GM23338 (cell line): ENCODE data around the gene ACOX3. TPM values are rescaled to one million over a fixed set of nuclear protein-coding genes. Genes with fewer than 3 reads are reported as not detected.

Experiments
- ATAC-seq: fragments of 200-7000 bp; cut with Tn5 transposase; 3 replicates; pipeline ENCODE4 v1.9.1; 2020
- DNase-seq: peaks from one replicate; pipeline ENCODE4 v3.0.0-alpha.2; 2015; ENCODE audit warnings: low spot score
- H2AFZ ChIP-seq: fragments of 200-600 bp; sonication (generic); 2 replicates; pipeline ENCODE4 v1.8.0; 2016; ENCODE audit warnings: antibody characterized with exemption, mild to moderate bottlenecking, moderate library complexity
- H3F3A ChIP-seq: fragments of 200-600 bp; sonication (generic); replicated peaks from 2 replicates; pipeline ENCODE4 v1.8.0; 2017; ENCODE audit warnings: antibody characterized with exemption, mixed run types, low read depth
- H3K27ac ChIP-seq: fragments of 200-600 bp; sonication (generic); 2 replicates; pipeline ENCODE4 v1.6.1; 2016; ENCODE audit warnings: low read depth
- H3K27me3 ChIP-seq: fragments of 200-600 bp; sonication (generic); 2 replicates; pipeline ENCODE4 v1.8.0; 2016; ENCODE audit warnings: mild to moderate bottlenecking, mixed run types, moderate library complexity; ENCODE audit not compliant: insufficient read depth
- H3K36me3 ChIP-seq: fragments of 200-600 bp; sonication (generic); 2 replicates; pipeline ENCODE4 v1.8.0; 2016; ENCODE audit warnings: mild to moderate bottlenecking; ENCODE audit not compliant: insufficient read depth
- H3K4me1 ChIP-seq: fragments of 200-600 bp; sonication (generic); 2 replicates; pipeline ENCODE4 v1.8.0; 2016; ENCODE audit warnings: mild to moderate bottlenecking, moderate library complexity; ENCODE audit not compliant: insufficient read depth
- H3K4me2 ChIP-seq: fragments of 200-600 bp; sonication (generic); 2 replicates; pipeline ENCODE4 v1.7.1; 2017; ENCODE audit warnings: mixed run types
- H3K4me3 ChIP-seq: fragments of 200-600 bp; sonication (generic); 2 replicates; pipeline ENCODE4 v1.6.1; 2016; ENCODE audit warnings: mixed run types
- H3K79me2 ChIP-seq: fragments of 200-600 bp; sonication (generic); replicated peaks from 2 replicates; pipeline ENCODE4 v1.8.0; 2017; ENCODE audit warnings: mild to moderate bottlenecking; ENCODE audit not compliant: insufficient read depth
- H3K9me2 ChIP-seq: fragments of 200-600 bp; sonication (generic); 2 replicates; pipeline ENCODE4 v1.8.0; 2017; ENCODE audit not compliant: insufficient read depth
- H4K20me1 ChIP-seq: fragments of 200-600 bp; sonication (generic); replicated peaks from 2 replicates; pipeline ENCODE4 v1.8.0; 2017; ENCODE audit warnings: mild to moderate bottlenecking; ENCODE audit not compliant: insufficient read depth
- H3K27ac Mint-ChIP-seq: 2 replicates; pipeline ENCODE4 v1.8.0; 2020; ENCODE audit warnings: inconsistent platforms, mild to moderate bottlenecking, moderate library complexity, mixed read lengths
- H3K27me3 Mint-ChIP-seq: 3 replicates; pipeline ENCODE4 v1.8.0; 2022; ENCODE audit warnings: low read depth, mild to moderate bottlenecking, moderate library complexity, mixed read lengths, inconsistent platforms; ENCODE audit not compliant: insufficient read depth, poor library complexity
- H3K36me3 Mint-ChIP-seq: 3 replicates; pipeline ENCODE4 v1.8.0; 2021; ENCODE audit warnings: low read depth, mild to moderate bottlenecking, inconsistent platforms, moderate library complexity, mixed read lengths
- H3K4me1 Mint-ChIP-seq: 3 replicates; pipeline ENCODE4 v1.8.0; 2020; ENCODE audit warnings: mild to moderate bottlenecking, inconsistent platforms, mixed read lengths
- H3K4me3 Mint-ChIP-seq: 3 replicates; pipeline ENCODE4 v1.8.0; 2021; ENCODE audit warnings: moderate library complexity, mild to moderate bottlenecking, inconsistent platforms, mixed read lengths
- H3K9me3 Mint-ChIP-seq: 3 replicates; pipeline ENCODE4 v1.8.0; 2020; ENCODE audit warnings: moderate library complexity, mild to moderate bottlenecking, inconsistent platforms, mixed read lengths
- CREB1 ChIP-seq: fragments of 250-450 bp; sonication (Bioruptor Pico); IDR thresholded peaks from 2 replicates; pipeline ENCODE4 v1.5.0; 2020; ENCODE audit warnings: low read depth, mild to moderate bottlenecking, moderate library complexity
- CTCF ChIP-seq, 2 experiments: fragments of 200-600 bp in 1 of 2; sonication (generic) in 1 of 2; conservative IDR thresholded peaks; 2 replicates each; pipeline versions ENCODE4 v1.5.1 to v1.6.1; 2016 to 2017; ENCODE audit warnings: antibody characterized with exemption in 2 of 2, low read depth in 2 of 2, mild to moderate bottlenecking in 2 of 2, moderate library complexity in 1 of 2
- ETS1 ChIP-seq: IDR thresholded peaks from 2 replicates; pipeline ENCODE4 v1.6.1; 2016; ENCODE audit warnings: antibody characterized with exemption
- EZH2 ChIP-seq: fragments of 200-600 bp; sonication (generic); IDR thresholded peaks from one replicate; pipeline ENCODE4 v1.8.0; 2017; ENCODE audit warnings: antibody characterized with exemption, mild to moderate bottlenecking, low read depth; ENCODE audit not compliant: unreplicated experiment
- EZH2phosphoT487 ChIP-seq: fragments of 200-600 bp; sonication (generic); IDR thresholded peaks from one replicate; pipeline ENCODE4 v1.8.1; 2018; ENCODE audit warnings: antibody characterized with exemption; ENCODE audit not compliant: unreplicated experiment
- JUNB ChIP-seq: IDR thresholded peaks from one replicate; pipeline ENCODE4 v1.6.1; 2016; ENCODE audit warnings: antibody characterized with exemption; ENCODE audit not compliant: unreplicated experiment
- NANOG ChIP-seq: IDR thresholded peaks from 2 replicates; pipeline ENCODE4 v1.6.1; 2016; ENCODE audit warnings: antibody characterized with exemption, borderline replicate concordance
- POLR2AphosphoS5 ChIP-seq: IDR thresholded peaks from 2 replicates; pipeline ENCODE4 v1.6.1; 2016; ENCODE audit warnings: antibody characterized with exemption, low read depth
- REST ChIP-seq: IDR thresholded peaks from one replicate; pipeline ENCODE4 v1.6.1; 2018; ENCODE audit warnings: antibody characterized with exemption; ENCODE audit not compliant: unreplicated experiment
- STAT1 ChIP-seq: IDR thresholded peaks from one replicate; pipeline ENCODE4 v1.6.1; 2016; ENCODE audit warnings: antibody characterized with exemption; ENCODE audit not compliant: unreplicated experiment
- ZNF114 ChIP-seq: fragments of 250-450 bp; sonication (Bioruptor Pico); IDR thresholded peaks from 2 replicates; pipeline ENCODE4 v1.5.0; 2020; ENCODE audit warnings: mild to moderate bottlenecking, moderate library complexity
- ZNF331 ChIP-seq: fragments of 250-450 bp; sonication (Bioruptor Pico); IDR thresholded peaks from 2 replicates; pipeline ENCODE4 v1.5.0; 2020; ENCODE audit warnings: low read depth, mild to moderate bottlenecking, moderate library complexity
- ZNF462 ChIP-seq: fragments of 250-450 bp; sonication (Bioruptor Pico); IDR thresholded peaks from 2 replicates; pipeline ENCODE4 v1.5.0; 2020; ENCODE audit warnings: mild to moderate bottlenecking, moderate library complexity
- long read RNA-seq: library from polyadenylated mRNA; unstranded; transcript quantifications from one replicate; pipeline ENCODE4 v2.0.0, GENCODE V29; 2020; ENCODE audit not compliant: unreplicated experiment
- polyA plus RNA-seq: library from polyadenylated mRNA; unstranded; fragments of >200 nt; fragmentation: Nextera tagmentation; extraction: Ambion mirVana; gene quantifications from 2 replicates; pipeline ENCODE4 v1.2.1, GENCODE V29; 2016
- total RNA-seq: library from RNA; depleted of rRNA; stranded (reverse); fragments of >200 nt; shearing (Covaris generic); gene quantifications from 2 replicates; pipeline ENCODE4 v1.2.3, GENCODE V29; 2014; rRNA removed

Gene ACOX3
- total RNA-seq (14.9 and 17.2 TPM in 2 replicates), polyA plus RNA-seq (4.8 and 6.4 TPM in 2 replicates)
- long read RNA-seq, partial matches to known transcripts: 5 of 10 reads
- long read RNA-seq, other reads (novel, unspliced or antisense): 1 of 10 reads

GRCh38 chr4:8440492-8441311 is at the start of gene ACOX3, which contains the start of gene TRMT44:
Gene ACOX3 (minus strand): TSS chr4:8440723. CDS start chr4:8416521, 24,202 bp downstream.
Gene TRMT44 (plus strand): TSS chr4:8440777. CDS start chr4:8440823, 46 bp downstream.
- H3K9me2 ChIP-seq: no peaks in the 10 kb centered on the region
- H3K4me2 ChIP-seq: peak within 1 kb of the TSS; percentile 98
- H3K9me3 Mint-ChIP-seq: peaks cover 15% of the 10 kb centered on the region
- H3K4me1 ChIP-seq: peaks cover 30% of the 10 kb centered on the region
- no peaks in the 10 kb centered on the region for H3F3A ChIP-seq
- no peaks in the 10 kb centered on the region for H3K36me3 ChIP-seq
- ATAC-seq (peak; percentile 84), DNase-seq (peak; percentile 92)
- H3K27ac ChIP-seq: peak within 1 kb of the TSS; percentile 85
- TF ChIP-seq ZNF114 (no peak), REST (no peak), STAT1 (no peak), ZNF331 (CRISPR knock-in tag) (no peak), CTCF (conservative IDR thresholded peaks at IDR 0.05; ENCODE audit: low read depth in 2 of 2) (no peak), ZNF462 (CRISPR knock-in tag) (no peak), EZH2phosphoT487 (no peak), ETS1 (peak; percentile 90), NANOG (no peak), CREB1 (CRISPR knock-in tag) (peak; percentile 100), EZH2 (no peak), JUNB (no peak), POLR2AphosphoS5 (peak; percentile 84)
- peak within 1 kb of the TSS; percentile 84 for H3K4me3 Mint-ChIP-seq
- H3K36me3 Mint-ChIP-seq: peaks cover 5% of the 10 kb centered on the region; the same call in 1 of the 3 replicates
- H2AFZ ChIP-seq: peak within 1 kb of the TSS; percentile 66
- H3K27ac Mint-ChIP-seq: peak within 1 kb of the TSS; percentile 98
- no peaks in the 10 kb centered on the region for H3K27me3 ChIP-seq
- H3K4me1 Mint-ChIP-seq: peaks cover 48% of the 10 kb centered on the region
- peaks cover 23% of the 10 kb centered on the region for H4K20me1 ChIP-seq
- peaks cover 11% of the 10 kb centered on the region for H3K27me3 Mint-ChIP-seq
- peak within 1 kb of the TSS; percentile 58 for H3K4me3 ChIP-seq
- H3K79me2 ChIP-seq: peaks cover 58% of the 10 kb centered on the region
